Gastroesophageal sphincter (tissue), 4 donors: ENCODE data around the gene ANO10. TPM values are rescaled to one million over a fixed set of nuclear protein-coding genes. Genes with fewer than 3 reads are reported as not detected.

Experiments used
- ATAC-seq: fragments of 150-250 bp; one replicate; pipeline ENCODE4 v1.9.1; 2016; ENCODE audit warnings: mild to moderate bottlenecking, moderate library complexity
- H3K27ac ChIP-seq, 4 donors: fragments of 200-600 bp; sonication (generic) in 3 of 4; 1 replicate in 3 of 4; 2 replicates in 1 of 4; pipeline ENCODE4 v1.5.1; 2016 to 2019
- H3K27me3 ChIP-seq: fragments of 200-600 bp; sonication (generic); one replicate; pipeline ENCODE4 v1.5.1; 2019
- H3K36me3 ChIP-seq, 2 donors: fragments of 200-600 bp; sonication (generic); one replicate each; pipeline ENCODE4 v1.5.1; 2019; ENCODE audit warnings: control low read depth in 1 of 2
- H3K4me1 ChIP-seq, 3 donors: fragments of 200-600 bp; sonication (generic); 1 replicate in 2 of 3; 2 replicates in 1 of 3; pipeline ENCODE4 v1.5.1; 2016 to 2019; ENCODE audit warnings: control low read depth in 2 of 3
- H3K4me3 ChIP-seq, 2 donors: fragments of 200-600 bp; sonication (generic); one replicate each; pipeline ENCODE4 v1.5.1; 2019; ENCODE audit warnings: mild to moderate bottlenecking in 1 of 2, moderate library complexity in 1 of 2
- H3K9me3 ChIP-seq, 3 donors: fragments of 200-600 bp; sonication (generic); one replicate each; pipeline ENCODE4 v1.5.1; 2017 to 2019; ENCODE audit warnings: control low read depth in 2 of 3
- CTCF ChIP-seq, 4 experiments: fragments of 200-600 bp in 2 of 4; fragments of 450-650 bp in 2 of 4; sonication (generic) in 1 of 4; IDR thresholded peaks; one replicate each; pipeline ENCODE4 v1.5.1; 2017 to 2019; ENCODE audit warnings: antibody characterized with exemption in 4 of 4, mild to moderate bottlenecking in 2 of 4, moderate library complexity in 2 of 4
- EP300 ChIP-seq: sonication (generic); formaldehyde crosslinking; IDR thresholded peaks from one replicate; pipeline ENCODE4 v1.6.1; 2017; ENCODE audit warnings: antibody characterized with exemption, mild to moderate bottlenecking
- POLR2A ChIP-seq, 2 donors: fragments of 450-650 bp; IDR thresholded peaks; one replicate each; pipeline ENCODE4 v1.6.1; 2017; ENCODE audit warnings: antibody characterized with exemption in 2 of 2, mild to moderate bottlenecking in 2 of 2, moderate library complexity in 1 of 2
- POLR2AphosphoS5 ChIP-seq: sonication (generic); formaldehyde crosslinking; IDR thresholded peaks from one replicate; pipeline ENCODE4 v1.6.1; 2017; ENCODE audit warnings: antibody characterized with exemption
- WGBS, 2 donors: methylation state at CpG; one replicate each; pipeline ENCODE4 v1.1.5; 2018; ENCODE audit warnings: low coverage in 1 of 2; 5-methylcytosine and 5-hydroxymethylcytosine counted together
- total RNA-seq, 4 donors: library from RNA; depleted of rRNA; stranded (reverse); fragments of >200 nt; gene quantifications; one replicate each; pipeline ENCODE4 v1.1.0, GENCODE V29; 2016

ANO10 gene
- total RNA-seq, 4 donors from 2014 or later: 22.9 to 33.5 (median 30.2) TPM

GRCh38 chr3:43620831-43621655, 768 bp downstream of the ANO10 start:
- Histone ChIP-seq H3K36me3 (peaks cover 0 to 4% of the 10 kb centered on the region in 2 donors), H3K4me3 (peak overlapping the region; percentile 91 to 92), H3K27me3 (no peaks in the 10 kb centered on the region), H3K9me3 (no peaks in the 10 kb centered on the region), H3K27ac (peak overlapping the region; percentile 57 to 92 (median 86)), H3K4me1 (peaks cover 0 to 20% (median 4%) of the 10 kb centered on the region in 3 donors)
- ATAC-seq: no peak
- TF ChIP-seq POLR2A (IDR thresholded peaks at IDR 0.05): no peak
- no peak for TF ChIP-seq POLR2AphosphoS5
- TF ChIP-seq EP300: no peak
- TF ChIP-seq CTCF (IDR thresholded peaks at IDR 0.05): no peak
- WGBS, 2 donors: 6 to 9% methylated on average over 9 to 22 of the region's 24 CpGs

GRCh38 chr3:43619588-43619987, 2.2 kb downstream of the ANO10 start:
- Histone ChIP-seq H3K27ac (no peak overlapping the region), H3K4me3 (no peak overlapping the region), H3K36me3 (peaks cover 0 to 4% of the 10 kb centered on the region in 2 donors), H3K27me3 (no peaks in the 10 kb centered on the region), H3K9me3 (no peaks in the 10 kb centered on the region), H3K4me1 (peaks cover 0 to 20% (median 4%) of the 10 kb centered on the region in 3 donors)
- no peak for ATAC-seq
- TF ChIP-seq CTCF (IDR thresholded peaks at IDR 0.05) (no peak), POLR2A (IDR thresholded peaks at IDR 0.05) (no peak), POLR2AphosphoS5 (no peak), EP300 (no peak)
- 84 to 93% methylated on average over 3 to 4 of the region's 5 CpGs for WGBS, 2 donors

GRCh38 chr3:43618142-43618541, 3.7 kb downstream of the ANO10 start:
- Histone ChIP-seq H3K27me3 (no peaks in the 10 kb centered on the region), H3K9me3 (no peaks in the 10 kb centered on the region), H3K27ac (no peak overlapping the region), H3K36me3 (peaks cover 0 to 4% of the 10 kb centered on the region in 2 donors), H3K4me1 (peaks cover 0 to 20% (median 4%) of the 10 kb centered on the region in 3 donors), H3K4me3 (no peak overlapping the region)
- no peak for ATAC-seq
- TF ChIP-seq CTCF (IDR thresholded peaks at IDR 0.05): no peak
- no peak for TF ChIP-seq POLR2A (IDR thresholded peaks at IDR 0.05)
- 43 to 80% methylated on average over 1 of the region's 1 CpG for WGBS, 2 donors

GRCh38 chr3:43616034-43616433, 5.8 kb downstream of the ANO10 start:
- no peak for TF ChIP-seq POLR2A (IDR thresholded peaks at IDR 0.05)
- TF ChIP-seq POLR2AphosphoS5: no peak
- no peak for TF ChIP-seq EP300
- TF ChIP-seq CTCF (IDR thresholded peaks at IDR 0.05): no peak
- Histone ChIP-seq H3K4me3 (no peak overlapping the region), H3K4me1 (peaks cover 0 to 11% (median 0%) of the 10 kb centered on the region in 3 donors), H3K36me3 (peaks cover 0 to 4% of the 10 kb centered on the region in 2 donors), H3K27me3 (no peaks in the 10 kb centered on the region), H3K27ac (no peak overlapping the region), H3K9me3 (no peaks in the 10 kb centered on the region)
- 96 to 100% methylated on average over 2 to 5 of the region's 5 CpGs for WGBS, 2 donors
- no peak for ATAC-seq

- no peaks in the 10 kb centered on the region for H3K27me3 ChIP-seq
- ATAC-seq: no peak
- H3K9me3 ChIP-seq: no peaks in the 10 kb centered on the region
- WGBS, 2 donors: 95 to 100% methylated on average over 1 of the region's 1 CpG
- H3K4me1 ChIP-seq: peaks cover 0 to 2% (median 0%) of the 10 kb centered on the region in 3 donors
- no peak overlapping the region for H3K4me3 ChIP-seq
- TF ChIP-seq POLR2A (IDR thresholded peaks at IDR 0.05) (no peak), EP300 (no peak), POLR2AphosphoS5 (no peak), CTCF (IDR thresholded peaks at IDR 0.05) (no peak)
- peaks cover 0 to 4% of the 10 kb centered on the region in 2 donors for H3K36me3 ChIP-seq
- no peak overlapping the region for H3K27ac ChIP-seq
Observed at GRCh38 chr3:43615133-43615532, 6.7 kb downstream of the ANO10 start.
